Upper lobe of left lung (tissue), 4 donors: ENCODE measurements around the gene LMTK2.

Source experiments
- CTCF ChIP-seq, 6 experiments: fragments of 450-650 bp in 4 of 6; fragments of 200-600 bp in 2 of 6; sonication (generic) in 2 of 6; IDR thresholded peaks; one replicate each; pipeline ENCODE4 v1.5.1; 2016 to 2019; ENCODE audit warnings: antibody characterized with exemption in 6 of 6
- EP300 ChIP-seq, 4 donors: sonication (generic); formaldehyde crosslinking; IDR thresholded peaks; one replicate each; pipeline ENCODE4 v1.5.1; 2017; ENCODE audit warnings: antibody characterized with exemption in 4 of 4, control low read depth in 2 of 4
- POLR2A ChIP-seq, 4 donors: fragments of 450-650 bp; IDR thresholded peaks; one replicate each; pipeline ENCODE4 v1.5.1; 2016 to 2017; ENCODE audit warnings: antibody characterized with exemption in 4 of 4, mild to moderate bottlenecking in 2 of 4
- POLR2AphosphoS5 ChIP-seq, 2 donors: sonication (generic); formaldehyde crosslinking; IDR thresholded peaks; one replicate each; pipeline ENCODE4 v1.5.1; 2017; ENCODE audit warnings: antibody characterized with exemption in 2 of 2

GRCh38 chr7:98077762-98078161, 28.9 kb upstream of the LMTK2 start:
- TF ChIP-seq CTCF (IDR thresholded peaks at IDR 0.05) (no peak), POLR2A (IDR thresholded peaks at IDR 0.05) (no peak), POLR2AphosphoS5 (IDR thresholded peaks at IDR 0.05) (no peak), EP300 (IDR thresholded peaks at IDR 0.05) (no peak)
